ENCODE results near the gene FHIT.
A peak's percentile ranks its signal among the peaks of the same experiment; 100 is the strongest.

The FHIT gene

GRCh38 chr3:61251174-61251972 lies at the start of gene FHIT:
Gene FHIT, minus strand, starts transcription at chr3:61251452.
- DNase-seq = peak; percentile 75 to 86

- no peak for DNase-seq
These were observed 49.5 kb upstream of the FHIT start for GRCh38 chr3:61300786-61301185.

- no peak for DNase-seq
These were observed 48.7 kb upstream of the FHIT start for GRCh38 chr3:61300006-61300380.

- no peak for DNase-seq
These were observed 48.2 kb upstream of the FHIT start for GRCh38 chr3:61299343-61300005.

GRCh38 chr3:61297821-61298220 lies 46.6 kb upstream of the FHIT start:
- no peak for DNase-seq

DNA sequence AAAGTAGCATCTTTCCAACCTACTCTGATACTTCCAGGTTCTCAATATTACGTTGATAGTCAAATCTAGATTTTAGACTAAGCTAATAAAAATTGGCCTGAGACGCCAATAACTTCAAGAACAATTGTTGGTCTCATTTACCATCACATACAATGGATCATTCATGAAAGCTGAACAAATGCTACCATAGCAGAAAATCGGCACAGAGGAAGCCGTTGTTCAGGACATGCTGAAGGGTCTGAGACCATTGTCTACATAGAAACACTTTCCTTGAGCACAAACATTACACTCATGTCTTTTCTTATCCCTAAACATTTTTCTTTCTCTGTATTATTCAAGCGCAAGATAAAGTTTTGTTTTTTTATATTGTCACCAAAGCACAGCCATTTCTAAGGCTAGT lies 37.2 kb upstream of the FHIT start:
- DNase-seq = no peak

DNA sequence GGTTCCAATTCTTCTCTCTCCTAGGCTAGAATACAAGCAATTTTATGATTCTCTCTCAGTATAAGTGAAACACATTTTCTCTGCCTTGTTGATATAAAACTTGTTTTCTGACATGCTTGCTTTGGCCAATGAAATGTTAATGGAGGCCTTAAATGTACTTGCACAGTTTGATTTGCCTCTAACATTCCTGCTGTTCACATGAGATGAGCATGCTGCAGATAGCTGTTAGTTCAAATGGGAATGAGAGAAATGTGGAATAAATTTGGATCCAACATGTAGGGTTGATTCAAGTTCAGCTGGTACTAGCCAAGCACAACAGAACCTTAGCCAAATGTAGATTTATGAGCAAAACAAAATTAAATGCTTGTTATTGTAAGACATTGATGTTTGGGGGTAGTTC lies 32.6 kb upstream of the FHIT start:
- DNase-seq = no peak

DNA sequence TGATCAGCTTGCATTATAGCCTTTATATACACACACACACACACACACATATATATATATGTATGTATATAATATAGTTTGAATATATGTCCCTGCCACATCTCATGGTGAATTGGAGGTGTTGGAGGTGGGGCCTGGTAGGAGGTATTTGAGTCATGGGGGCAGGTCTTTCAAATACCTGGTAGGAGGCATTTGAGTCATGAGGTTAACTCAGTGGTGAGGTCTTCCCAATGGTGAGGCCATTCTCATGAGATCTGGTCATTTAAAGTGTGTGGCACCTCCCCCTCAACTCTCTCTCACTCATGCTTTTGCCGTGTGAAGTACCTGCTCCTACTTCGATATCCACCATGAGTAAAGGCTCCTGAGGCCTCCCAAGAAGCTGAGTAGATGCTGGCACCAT lies 27.5 kb upstream of the FHIT start:
- no peak for DNase-seq

- no peak for DNase-seq
These were observed 26.2 kb upstream of the FHIT start for GRCh38 chr3:61277411-61277810.

- DNase-seq = no peak
These were observed 18.2 kb upstream of the FHIT start for GRCh38 chr3:61269435-61269834.

- no peak for DNase-seq
These were observed 17.4 kb upstream of the FHIT start for GRCh38 chr3:61268644-61269043.

GRCh38 chr3:61264281-61264680 lies 13.0 kb upstream of the FHIT start:
- no peak for DNase-seq

DNA sequence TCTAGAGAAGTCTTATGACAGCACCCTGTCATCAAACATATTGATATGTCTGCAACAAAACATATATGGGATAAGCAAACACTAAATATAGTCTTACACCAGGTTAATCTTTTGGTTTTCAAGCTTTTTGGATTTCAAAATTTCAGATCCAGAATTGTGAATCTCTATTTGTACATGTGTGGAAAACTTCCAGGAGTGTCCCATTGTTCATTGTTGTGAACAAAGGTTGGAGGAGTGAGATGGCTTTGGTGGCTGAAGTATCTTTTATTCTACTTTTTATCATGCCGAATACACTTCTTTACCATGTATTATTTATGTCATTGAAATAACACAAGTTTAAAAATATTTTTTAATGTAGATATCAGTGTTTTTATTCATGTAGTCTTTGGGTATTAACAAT lies 5.9 kb upstream of the FHIT start:
- no peak for DNase-seq

DNA sequence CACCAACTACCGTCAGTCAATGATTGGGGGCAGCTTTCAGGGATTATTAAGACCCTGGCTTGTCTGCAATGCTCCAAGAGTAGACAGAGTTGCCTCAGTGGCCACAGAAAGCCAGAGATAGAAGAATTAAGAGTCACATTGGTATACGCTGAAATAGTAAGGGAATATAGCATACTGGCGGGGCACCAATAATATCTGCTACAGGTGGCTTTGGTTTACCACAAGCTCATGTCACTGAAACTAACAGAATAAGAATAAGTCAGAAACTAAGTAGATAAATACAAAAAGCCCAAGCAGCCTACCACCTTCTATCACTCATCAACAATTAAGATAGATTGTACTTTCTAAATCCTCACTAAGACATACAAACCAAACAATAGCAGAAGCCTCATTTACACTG lies 2.5 kb upstream of the FHIT start:
- DNase-seq = no peak

DNA sequence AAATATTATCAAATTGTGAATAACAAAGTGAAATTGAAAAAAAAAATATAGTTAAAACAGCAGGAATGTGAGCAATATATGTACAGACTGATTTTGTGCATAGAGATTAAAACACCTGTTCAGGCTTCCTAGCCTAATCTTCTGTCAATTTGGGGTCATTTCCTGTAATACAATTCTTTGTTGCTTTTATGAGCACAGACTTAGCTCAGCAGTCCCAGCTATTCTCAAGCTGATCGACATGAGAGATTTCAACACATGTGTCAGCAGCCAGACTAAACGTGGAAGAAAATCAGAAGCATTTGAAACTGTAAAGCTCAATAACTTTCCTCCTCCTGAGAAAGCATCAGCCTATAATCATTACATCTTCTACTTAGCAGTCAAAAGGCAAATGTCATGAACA lies 1.6 kb upstream of the FHIT start:
- no peak for DNase-seq

GRCh38 chr3:61250784-61251173 lies 473 bp downstream of the FHIT start:
- DNase-seq = peak; percentile 7 to 14

GRCh38 chr3:61248496-61248895 lies 2.8 kb downstream of the FHIT start:
- DNase-seq = no peak

DNA sequence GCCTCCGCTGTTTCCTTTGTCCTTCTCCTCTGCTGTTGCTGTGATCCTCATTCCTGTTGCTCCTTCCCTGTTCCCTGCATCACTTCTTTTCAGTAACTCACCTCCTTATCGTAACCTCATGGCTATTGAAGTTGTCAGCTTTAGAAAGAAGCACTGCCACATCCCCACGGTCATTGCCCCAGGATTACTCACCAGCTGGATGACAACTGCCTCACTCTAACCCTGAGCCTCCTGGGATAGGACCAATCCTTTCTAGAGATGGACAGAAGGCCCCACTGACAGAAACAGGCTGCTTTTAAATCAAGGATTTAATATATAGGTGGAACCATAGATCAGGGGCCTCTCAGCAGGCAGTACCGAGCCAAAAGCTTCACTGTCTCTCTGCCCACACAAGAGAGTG lies 4.1 kb downstream of the FHIT start:
- DNase-seq = no peak

GRCh38 chr3:61239871-61240270 lies 11.4 kb downstream of the FHIT start:
- no peak for DNase-seq

- no peak for DNase-seq
These were observed 13.4 kb downstream of the FHIT start for GRCh38 chr3:61237858-61238257.

DNA sequence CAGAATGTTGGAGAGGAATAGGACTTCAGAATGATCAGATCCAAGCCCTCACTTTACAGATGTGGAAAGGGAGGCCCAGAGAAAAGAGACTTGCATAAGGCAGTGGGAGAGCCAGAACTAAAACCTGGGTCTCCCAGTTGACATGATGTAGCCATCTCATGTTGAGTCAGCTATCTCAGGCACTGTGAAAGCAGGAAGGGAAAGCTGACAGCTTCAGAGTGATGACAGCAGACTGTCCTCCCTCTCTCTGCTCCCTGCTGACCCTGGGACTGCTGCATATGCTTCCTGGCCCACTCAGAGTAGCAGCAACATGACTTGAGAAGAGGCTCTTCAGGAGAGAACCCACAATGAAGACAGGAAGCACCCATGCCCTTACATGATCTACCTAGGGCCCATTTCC lies 14.7 kb downstream of the FHIT start:
- DNase-seq = no peak

DNA sequence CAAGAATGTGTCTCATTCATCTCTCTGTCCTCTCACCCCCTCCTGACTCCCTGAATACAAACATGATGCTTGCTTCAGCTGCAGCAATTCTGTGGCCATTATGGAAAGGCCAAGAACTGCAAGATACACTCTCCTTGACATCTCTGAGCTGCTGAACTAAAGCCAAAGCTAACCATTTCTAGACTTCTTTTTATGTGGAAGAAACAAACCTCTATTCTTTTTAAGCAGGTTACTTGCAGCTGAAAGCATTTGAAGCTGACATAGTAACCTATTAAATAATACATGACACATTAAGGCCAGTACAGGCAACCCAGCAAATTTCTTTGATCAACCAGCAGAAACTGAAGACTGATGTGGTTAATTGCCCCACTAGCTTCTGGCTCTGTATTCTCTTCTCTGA lies 17.5 kb downstream of the FHIT start:
- no peak for DNase-seq

DNA sequence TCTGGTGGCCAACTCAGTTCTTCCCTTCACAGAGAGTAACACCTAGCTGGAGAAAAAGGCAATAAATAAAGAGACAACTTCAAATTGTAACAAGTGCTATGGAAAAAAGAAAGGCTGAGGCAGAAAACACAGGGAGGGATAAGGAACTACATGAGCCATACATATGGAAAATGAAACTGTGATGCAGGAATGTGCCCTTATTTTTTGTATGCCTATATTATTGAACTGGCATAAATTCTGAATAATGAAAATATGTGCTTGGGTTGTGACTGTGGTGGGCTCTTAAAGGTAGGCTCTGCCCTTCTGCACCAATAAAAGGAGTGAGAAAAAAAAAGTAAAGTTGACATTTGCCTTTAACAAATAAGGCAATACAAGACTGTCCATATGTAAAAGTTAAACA lies 19.6 kb downstream of the FHIT start:
- DNase-seq = no peak

DNA sequence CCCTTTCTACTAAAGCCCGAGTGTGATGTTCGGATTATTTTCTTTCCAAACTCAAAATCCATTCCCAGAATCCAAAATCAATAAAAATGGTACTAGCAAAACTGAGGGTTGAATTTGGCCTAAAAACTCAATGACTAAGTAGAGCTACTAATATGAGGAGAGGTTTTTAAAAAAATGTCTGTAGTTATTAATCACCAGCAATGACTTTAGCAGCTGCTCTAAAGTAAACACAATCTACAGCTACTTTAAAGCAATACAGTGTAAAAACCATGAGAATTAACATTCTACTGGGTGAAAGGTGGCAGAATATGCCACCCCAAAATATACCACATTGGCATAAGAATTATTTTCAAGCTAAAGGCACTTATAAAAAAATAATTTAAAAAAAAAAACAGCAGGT lies 23.5 kb downstream of the FHIT start:
- DNase-seq = no peak

GRCh38 chr3:61226166-61226686 lies 25.0 kb downstream of the FHIT start:
- no peak for DNase-seq

Data from stimulated activated CD4-positive, alpha-beta T cell treated with anti-CD3 and anti-CD28 coated beads, Interleukin-2, amount 100 ng/mL, for 48 hours (primary cell).